GM10266 (cell line): ENCODE data around the gene FAM120A.

Experiments
- DNase-seq: peaks from one replicate; pipeline ENCODE4 v3.0.0; 2012; ENCODE audit errors: extremely low spot score
- CTCF ChIP-seq: IDR thresholded peaks from 2 replicates; pipeline ENCODE4 v1.5.1; 2012; ENCODE audit warnings: mild to moderate bottlenecking, low read depth; ENCODE audit not compliant: control insufficient read depth, insufficient read depth; ENCODE audit errors: missing control alignments

Gene FAM120A

GRCh38 chr9:93451849-93452709 lies 594 bp downstream of the FAM120A start:
- no peak for TF ChIP-seq CTCF
- DNase-seq = peak; percentile 51

- no peak for DNase-seq
- TF ChIP-seq CTCF = no peak
Observed at GRCh38 chr9:93452710-93453046, 1.2 kb downstream of the FAM120A start.

GRCh38 chr9:93453047-93453914 lies 1.8 kb downstream of the FAM120A start, which contains the start of gene FAM120AOS:
Gene FAM120AOS, minus strand, starts transcription at chr9:93453581. Its CDS starts 872 bp downstream, at chr9:93452709.
- TF ChIP-seq CTCF = no peak
- DNase-seq = peak; percentile 89

- TF ChIP-seq CTCF = no peak
Observed at GRCh38 chr9:93456022-93456421, 4.5 kb downstream of the FAM120A start.

GRCh38 chr9:93456504-93456903 lies 5.0 kb downstream of the FAM120A start:
- TF ChIP-seq CTCF = no peak
- DNase-seq = no peak

More at GRCh38 chr9:93456022-93456421, 4.5 kb downstream of the FAM120A start:
- no peak for DNase-seq

- no peak for TF ChIP-seq CTCF
- no peak for DNase-seq
Observed at GRCh38 chr9:93457006-93457405, 5.5 kb downstream of the FAM120A start.
